Measurements from ENCODE around the gene IL17REL. TPM values are rescaled to one million over a fixed set of nuclear protein-coding genes. Genes with fewer than 3 reads are reported as not detected.

Gene IL17REL
- total and polyA plus RNA-seq, 10 of the 15 experiments (the other 5 are each of a cell fraction or from before 2014, with no cell fraction given) = 0.03 TPM; not detected in 9

- TF ChIP-seq RELB (IDR thresholded peaks at IDR 0.05; ENCODE audit: low read depth) (no peak), MXI1 (IDR thresholded peaks at IDR 0.05; ENCODE audit: low read depth, low read length) (no peak), POU2F2 (IDR thresholded peaks at IDR 0.05; ENCODE audit: borderline replicate concordance, low read depth, low read length) (no peak), ELK1 (IDR thresholded peaks at IDR 0.05; ENCODE audit: low read depth, low read length) (no peak), RELA (IDR thresholded peaks at IDR 0.05; ENCODE audit: borderline replicate concordance, partially characterized antibody) (no peak), LARP7 (IDR thresholded peaks at IDR 0.05) (no peak), HDGF (IDR thresholded peaks at IDR 0.05) (no peak), JUND (IDR thresholded peaks at IDR 0.05; ENCODE audit: low read depth, low read length) (no peak)
- TF ChIP-seq, protein P1, sequence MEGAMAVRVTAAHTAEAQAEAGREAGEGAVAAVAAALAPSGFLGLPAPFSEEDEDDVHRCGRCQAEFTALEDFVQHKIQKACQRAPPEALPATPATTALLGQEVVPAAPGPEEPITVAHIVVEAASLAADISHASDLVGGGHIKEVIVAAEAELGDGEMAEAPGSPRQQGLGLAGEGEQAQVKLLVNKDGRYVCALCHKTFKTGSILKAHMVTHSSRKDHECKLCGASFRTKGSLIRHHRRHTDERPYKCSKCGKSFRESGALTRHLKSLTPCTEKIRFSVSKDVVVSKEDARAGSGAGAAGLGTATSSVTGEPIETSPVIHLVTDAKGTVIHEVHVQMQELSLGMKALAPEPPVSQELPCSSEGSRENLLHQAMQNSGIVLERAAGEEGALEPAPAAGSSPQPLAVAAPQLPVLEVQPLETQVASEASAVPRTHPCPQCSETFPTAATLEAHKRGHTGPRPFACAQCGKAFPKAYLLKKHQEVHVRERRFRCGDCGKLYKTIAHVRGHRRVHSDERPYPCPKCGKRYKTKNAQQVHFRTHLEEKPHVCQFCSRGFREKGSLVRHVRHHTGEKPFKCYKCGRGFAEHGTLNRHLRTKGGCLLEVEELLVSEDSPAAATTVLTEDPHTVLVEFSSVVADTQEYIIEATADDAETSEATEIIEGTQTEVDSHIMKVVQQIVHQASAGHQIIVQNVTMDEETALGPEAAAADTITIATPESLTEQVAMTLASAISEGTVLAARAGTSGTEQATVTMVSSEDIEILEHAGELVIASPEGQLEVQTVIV (IDR thresholded peaks at IDR 0.05; ENCODE audit: borderline replicate concordance, partially characterized antibody) = no peak
These were observed 44.2 kb downstream of the IL17REL start (continued) for GRCh38 chr22:49968313-49968830.
